ENCODE measurements around the gene IFT25.
A peak's percentile ranks its signal among the peaks of the same experiment; 100 is the strongest.

IFT25 gene

DNA sequence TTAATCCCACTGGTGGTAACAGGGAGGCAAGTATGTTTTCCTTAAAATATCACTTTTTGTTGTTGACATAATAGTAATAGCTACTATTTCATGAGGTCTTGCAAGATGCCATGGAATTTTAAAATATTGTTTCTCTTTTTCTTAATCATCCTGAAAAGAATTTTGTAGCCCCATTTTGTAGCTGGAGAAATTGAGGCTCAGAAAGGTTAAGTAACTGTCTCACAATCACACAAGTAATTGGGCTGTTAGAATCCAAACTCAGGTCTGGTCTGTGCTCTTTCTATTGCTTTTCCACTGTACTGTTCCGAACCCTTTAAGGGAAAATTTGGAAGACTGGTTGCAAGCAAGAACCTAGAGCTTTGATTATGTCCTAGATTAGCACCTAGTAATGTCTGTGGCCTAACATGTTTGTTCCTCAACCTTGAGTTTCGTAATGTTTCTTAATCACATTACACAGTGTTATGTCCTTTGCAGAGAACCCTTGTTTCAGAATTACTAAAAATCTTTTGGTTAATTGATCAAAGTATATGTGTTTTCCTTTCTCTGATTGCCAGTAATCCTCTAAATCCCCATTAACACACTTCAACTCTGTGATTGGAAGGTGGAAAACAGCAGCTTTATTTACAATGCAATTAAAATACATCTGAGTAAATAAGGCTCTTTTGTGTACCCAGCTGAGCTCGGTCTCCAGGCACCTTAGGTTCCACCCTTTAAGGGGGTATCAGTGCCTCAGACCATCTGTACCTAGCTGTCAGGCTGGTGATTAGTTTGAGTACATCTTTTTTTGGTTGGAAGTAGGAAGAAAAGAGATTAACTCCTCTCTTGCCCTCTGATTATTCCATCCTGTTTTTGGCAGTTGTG is 11.0 kb upstream of the IFT25 start:
- peak; percentile 73 for DNase-seq

DNA sequence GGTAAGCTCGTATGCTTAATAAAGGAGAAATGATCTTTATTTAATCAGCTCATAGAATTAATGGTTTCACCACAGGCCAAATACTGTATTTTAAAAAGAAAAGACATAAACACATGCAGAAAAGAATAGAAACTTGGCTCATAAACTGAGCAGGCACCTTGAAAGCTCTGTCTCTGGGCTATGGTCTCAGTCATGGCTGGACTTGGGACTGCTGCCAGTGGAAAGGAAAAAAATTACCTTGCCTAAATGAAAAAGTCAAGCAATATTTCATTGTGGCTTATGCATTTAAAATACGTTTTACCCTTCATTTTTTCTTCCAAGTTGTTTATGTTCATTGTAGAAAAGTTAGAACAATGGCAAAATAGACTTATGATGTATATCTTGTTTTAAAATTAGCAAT is 8.6 kb upstream of the IFT25 start:
- no peak for DNase-seq

DNA sequence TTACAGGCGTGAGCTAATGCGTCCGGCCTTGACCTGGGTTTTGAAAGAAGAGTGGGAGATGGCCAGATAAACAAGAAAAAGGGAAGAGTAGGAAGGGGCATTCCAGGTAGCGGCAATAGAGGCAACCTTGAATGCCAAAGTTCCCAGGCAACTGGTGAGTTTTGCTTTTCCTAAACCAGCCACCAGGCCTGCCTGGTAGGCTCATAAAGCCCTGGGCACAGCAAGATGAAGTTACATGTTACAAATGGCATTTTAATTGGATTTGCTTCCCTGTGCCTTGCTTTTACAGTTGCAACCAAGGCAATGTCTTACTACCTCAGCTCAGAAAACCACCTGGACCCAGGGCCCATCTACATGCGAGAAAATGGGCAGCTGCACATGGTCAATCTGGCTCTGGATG is 6.2 kb upstream of the IFT25 start:
- DNase-seq: no peak

DNA sequence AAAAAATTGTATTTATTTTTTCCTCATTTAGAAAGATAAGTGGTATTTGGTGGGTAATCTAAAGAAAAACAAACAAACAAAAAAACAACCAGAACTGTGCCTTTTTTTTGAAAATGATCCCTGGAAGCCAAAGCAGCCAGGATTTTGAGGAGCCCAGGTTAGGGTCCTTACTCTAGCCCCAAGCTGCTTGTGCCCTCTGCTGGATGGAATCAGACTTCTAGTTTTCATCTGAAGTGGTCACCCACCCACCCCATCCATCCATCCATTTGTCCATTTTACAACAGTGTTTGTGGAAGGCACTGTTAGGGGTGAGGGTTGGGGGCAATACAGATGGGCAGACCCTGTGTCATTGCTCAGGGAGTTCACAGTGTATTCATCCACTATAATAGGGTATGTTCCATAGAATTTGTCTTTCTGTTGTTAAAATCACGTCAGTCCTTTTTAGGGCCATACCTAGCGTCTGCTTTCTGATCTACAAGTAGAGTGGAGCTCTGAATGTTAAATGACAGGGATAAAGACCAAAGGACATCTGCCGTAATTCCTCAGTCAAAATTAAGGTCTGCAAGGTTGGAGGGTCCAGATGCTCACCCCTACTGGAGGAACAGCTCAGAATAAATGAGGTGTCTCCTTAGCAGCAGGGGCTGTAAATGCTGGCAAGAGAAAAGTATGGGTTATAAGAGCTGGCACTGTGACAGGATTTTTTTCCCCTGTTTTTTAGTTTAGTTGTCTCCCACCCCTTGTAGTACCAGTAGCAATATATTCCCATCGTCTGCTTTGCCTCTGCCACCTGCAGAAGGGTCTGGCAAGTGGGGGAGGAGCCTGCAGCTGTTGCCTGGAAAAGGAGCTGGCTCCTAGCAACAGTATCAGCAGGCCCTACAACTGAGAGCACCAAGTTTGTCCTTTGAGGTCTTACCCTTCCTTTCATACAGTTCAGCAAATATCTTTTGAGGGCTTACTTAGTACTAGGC is 3.8 kb upstream of the IFT25 start:
- peak; percentile 60 for DNase-seq

DNA sequence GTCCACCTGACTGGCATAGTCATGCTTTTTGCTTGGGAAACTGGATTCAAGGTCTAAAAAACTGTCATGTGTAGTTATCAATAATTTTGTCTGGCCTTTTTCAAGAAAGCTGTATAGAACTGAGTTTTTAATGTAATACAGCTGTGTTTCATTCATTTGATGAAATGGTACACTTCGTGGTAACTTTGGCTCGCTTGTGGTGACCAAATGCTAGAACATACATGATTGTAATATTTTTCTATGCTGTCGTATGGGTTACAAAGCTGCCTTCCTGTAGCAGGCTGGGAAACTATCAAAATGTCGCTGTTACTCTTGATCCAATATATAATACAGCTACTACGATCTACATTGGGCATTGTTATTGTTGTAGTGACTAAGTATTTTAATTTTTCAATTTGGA is 2.8 kb upstream of the IFT25 start:
- no peak for DNase-seq

DNA sequence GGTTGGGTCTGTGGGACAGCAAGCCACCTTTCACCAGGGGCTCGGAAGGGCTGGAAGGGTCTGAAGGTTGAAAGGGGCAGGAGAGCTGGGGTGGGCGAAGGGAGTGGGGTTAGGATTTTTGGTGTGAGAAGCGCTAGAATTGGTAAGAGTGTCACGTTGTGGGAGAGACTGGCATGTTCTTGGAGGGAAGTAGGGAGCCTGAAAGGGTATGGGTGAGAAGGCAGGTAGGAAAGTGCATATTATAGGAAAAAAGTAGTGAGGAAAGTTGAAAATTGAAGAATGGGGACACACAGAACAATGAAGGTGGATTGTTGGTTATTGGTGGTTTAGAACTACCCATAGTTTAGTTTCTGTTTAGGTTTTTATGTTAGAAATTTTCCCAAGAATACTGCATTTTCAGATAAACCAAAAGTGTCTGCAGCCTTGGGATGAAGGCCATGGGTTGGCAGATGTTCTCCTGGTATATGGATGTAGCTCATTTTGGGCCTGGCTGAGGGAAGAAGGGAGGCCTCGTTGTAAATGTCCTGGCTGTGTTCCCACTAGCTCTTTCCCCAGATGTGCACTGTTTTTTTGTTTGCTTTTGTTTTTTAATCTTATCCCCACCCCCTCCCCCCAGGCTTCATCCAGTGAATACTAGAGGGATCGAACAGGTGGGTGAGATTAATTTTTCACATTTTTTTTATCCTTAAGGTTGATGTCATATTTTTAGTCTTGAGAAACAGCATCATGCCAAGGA is 1.8 kb upstream of the IFT25 start:
- peak; percentile 19 for DNase-seq

DNA sequence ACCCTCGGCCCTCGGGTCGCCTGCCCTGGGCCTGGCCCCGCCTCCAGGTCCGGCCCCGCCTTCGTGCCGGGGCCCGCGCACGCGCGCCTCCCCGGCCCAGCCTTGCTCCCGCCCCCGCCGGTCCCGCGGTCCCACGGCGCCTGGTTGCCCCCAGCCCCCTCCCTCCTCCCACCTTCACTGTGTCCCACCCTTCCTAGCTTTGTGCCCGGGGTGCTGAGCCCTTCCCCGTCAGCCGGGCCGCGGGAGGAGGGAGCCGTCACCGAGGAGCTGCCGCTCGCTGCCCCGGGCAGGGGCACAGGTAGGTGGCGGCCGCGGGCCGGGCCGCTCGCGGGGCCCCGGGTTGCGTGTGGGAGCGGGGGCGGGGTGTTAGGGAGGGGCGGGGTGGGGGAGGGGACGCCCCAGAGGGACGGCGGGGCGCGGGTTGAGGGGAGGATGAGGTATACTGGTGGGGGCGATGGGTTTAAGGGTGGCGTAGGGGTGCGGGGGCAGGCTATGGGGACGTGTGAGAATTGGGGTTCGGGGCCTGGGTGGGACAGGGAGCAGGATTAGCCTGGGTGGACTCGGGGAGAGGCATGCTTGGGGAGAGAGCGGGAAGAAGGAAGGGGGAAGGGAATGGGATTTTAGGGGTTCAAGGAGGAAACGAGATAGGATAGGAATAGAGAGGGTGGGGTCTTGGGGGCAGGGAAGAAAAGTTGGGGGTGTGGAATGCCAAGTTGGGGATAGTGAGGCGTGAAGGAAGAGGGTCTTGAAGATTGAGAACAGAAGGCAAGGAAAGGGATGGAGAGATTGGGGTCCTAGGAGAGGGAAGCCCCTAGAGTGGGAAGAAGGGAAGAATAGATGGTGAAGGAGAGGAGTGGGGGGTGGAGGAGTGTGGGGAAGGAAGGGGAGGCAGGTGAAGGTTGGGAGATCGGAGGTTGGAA is 1.0 kb upstream of the IFT25 start, which contains the start of gene LRRC42:
Gene LRRC42, plus strand, starts transcription at position 99 of the 920 bp plus-strand sequence. CDS start 5,650 bp downstream, outside the sequence.
- DNase-seq: no peak

DNA sequence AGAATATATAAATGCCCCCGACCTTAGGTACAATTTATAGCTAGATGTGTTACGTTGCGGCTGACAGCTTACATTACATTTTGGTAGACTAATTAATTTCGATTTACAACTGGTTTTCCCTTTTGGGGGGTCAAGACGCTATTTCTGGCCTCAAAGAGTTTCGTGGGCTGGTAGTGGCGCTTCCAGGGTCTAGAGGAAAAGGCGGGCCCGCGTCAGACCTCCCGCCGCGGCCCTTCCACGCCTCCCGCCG is 391 bp downstream of the IFT25 start:
- no peak for DNase-seq

DNA sequence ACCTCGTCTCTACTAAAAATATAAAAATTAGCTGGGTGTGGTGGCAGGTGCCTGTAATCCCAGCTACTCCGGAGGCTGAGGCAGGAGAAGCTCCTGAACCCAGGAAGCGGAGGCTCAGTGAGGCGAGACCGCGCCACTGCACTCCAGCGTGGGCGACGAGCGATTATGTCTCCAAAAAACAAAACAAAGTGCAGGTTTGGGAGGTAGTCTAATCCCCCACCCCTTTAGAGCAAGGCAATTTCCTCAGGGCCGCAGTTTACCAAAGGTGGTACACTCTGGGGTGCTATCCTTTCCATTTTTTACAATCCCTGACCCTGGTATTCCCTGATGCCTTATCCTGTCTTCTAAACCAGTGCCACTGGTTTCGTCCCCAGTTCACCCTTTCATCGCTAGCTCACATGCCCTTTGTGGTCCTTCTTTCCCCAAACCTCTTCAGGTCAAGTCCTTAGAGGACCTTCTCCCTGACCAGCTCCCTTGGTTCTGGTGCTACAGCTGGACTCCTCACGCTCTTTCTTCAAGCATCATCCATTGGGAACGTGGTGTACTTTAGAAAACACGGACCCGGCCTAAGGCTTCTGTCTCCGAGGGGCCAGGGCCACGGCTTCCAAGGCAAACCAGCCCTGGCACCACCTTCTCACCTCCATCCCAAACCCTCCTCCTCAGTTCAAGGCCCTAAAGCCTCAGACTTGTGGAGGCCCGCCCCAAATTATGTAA is 873 bp downstream of the IFT25 start:
- no peak for DNase-seq

DNA sequence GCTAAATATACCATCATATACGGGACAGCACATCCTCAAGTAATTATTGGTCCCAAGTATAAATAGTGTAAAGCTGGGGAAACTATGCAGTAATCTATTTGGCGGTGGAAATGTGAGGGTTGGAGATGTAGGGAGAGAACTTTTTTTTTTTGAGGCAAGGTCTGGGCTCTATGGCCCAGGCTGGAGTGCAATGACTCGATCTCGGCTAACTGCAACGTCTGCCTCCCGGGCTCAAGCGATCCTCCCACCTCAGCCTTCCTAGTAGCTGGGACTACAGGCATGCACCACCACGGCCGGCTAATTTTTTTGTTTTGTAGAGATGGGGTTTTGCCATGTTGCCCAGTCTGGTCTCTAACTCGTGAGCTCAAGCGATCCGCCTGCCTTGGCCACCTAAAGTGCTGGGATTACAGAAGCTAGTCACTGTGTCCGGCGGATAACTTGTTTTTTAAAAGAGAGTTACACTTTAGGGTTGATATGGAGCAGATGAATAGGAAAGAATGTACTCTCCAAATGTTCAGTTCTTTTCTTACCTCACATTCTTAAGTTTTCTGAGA is 1.9 kb downstream of the IFT25 start:
- DNase-seq: no peak

DNA sequence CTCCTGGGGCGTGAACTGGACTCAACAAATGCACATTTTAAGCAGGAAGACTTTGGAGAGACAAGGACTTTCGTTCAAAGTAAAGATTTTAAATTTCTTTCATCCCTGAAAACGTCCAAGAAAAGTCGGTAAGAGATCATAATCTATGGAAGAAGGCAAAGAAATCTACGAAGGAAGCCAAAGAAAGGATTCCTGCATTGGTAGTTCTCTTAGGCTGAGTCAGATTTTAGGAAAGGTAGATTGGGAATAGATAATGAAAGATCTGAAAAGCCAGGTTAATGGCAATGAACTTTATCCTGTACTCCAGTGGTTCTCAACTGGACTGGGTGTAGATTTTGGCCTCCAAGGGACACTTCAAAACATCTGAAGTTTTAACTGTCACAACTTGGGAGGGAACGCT is 2.4 kb downstream of the IFT25 start:
- DNase-seq: no peak

DNA sequence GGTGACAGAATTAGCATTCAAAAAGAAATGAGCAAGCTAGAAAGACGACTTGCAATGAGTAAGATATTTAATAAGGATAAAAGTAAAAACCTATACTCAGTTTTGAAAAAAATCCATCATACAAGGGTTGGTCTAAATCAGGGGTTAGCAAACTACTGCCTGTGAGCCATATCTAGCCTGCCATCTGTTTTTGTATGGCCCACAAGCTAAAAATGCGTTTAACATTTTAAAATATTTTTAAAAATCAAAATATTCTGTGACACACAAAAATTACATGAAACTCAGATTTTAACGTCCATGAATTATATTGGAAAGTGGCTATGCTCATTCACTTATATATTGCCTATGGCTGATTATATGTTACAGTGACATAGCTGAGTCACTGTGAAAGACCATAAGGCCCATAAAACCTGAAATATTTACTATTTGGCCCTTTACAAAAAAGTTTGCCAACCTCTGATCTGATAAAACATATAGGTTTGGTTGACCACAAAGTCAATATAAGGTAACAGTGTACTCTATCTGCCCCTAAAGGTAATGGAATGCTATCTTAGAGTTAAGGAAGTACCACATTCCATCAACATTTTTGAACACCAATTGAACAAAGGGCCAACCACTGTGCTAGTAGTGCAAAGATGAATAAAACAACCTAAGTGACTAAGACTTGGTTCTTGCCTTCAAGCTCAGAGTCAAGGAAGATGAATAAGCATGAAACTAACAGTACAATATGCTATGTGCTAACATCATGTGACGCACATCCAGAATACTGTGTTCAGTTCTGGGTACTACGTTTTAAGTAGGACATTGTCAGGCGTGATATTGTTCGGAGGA is 3.2 kb downstream of the IFT25 start:
- DNase-seq: no peak

DNA sequence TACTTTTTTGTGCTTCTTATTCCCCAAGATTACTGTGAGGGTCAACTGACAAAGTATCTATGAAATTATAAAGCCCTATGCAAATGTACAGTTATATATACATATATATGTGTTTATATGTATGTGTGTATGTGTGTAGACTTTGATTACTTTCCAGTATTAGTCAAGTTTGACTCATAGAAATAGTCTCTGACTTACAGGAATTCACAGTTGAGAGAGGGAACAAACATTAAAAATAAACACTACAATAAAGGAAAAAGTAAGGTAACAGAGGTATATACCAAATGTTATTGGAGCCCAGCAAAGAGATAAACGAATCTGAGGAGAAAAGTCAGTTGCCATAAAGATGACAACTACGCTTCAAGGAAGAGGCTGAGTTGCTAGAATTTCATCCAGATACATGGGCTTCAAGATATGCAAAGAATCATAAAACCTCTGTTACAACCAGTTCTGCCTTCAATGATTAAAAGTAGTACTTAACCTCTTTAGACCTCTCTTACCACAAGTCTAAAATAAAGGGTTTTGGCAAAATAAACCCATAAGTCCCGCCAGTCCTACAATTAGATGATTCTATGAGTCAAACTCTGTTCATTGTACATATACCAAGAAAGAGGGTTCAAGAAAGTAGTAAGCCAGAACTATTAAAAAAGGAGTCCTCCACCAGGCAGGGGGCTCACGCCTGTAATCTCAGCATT is 7.2 kb downstream of the IFT25 start:
- DNase-seq: no peak

DNA sequence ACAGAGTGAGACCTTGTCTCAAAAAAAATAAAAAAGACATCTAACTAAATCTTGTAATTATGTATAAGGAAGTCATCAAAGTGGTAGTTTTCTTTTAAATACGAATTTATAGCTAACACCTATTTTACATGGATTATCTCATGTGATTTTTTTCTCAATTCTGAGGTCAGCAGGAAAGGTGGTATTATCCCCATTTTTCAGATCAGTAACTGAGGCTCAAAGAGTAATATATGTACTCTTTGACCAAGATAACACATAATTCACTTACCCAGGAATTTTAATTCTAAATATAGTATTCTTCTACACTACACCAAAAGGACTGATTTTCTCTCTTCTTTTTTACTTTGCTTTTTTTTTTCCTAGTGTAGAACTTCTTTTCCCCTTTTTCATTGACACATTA is 9.1 kb downstream of the IFT25 start:
- DNase-seq: no peak

DNA sequence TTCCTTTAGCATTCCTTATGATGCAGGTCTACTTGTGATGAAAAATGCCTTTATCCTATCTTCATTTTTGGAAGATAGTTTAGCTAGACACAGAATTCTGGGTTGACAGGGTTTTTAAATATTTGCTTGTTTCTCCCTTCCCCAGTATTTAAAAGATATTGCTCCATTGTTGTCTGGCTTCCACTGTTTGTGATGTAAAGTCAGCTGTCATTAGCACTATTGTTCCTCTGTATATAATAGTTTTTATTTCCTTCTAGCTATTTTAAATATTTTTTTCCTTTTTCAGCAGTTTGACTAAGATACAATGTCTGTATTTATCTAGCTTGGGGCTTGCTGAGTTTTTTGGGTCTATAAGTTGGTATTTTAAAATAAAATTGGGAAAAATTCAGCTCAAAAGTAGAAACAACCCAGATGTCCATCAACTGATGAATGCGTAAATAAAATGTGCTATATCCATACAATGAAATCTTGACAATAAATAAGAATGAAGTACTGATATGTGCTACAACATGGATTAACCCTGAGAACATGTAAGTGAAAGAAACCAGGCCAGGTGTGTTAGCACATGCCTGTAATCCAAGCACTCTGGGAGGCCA is 11.2 kb downstream of the IFT25 start:
- no peak for DNase-seq

DNA sequence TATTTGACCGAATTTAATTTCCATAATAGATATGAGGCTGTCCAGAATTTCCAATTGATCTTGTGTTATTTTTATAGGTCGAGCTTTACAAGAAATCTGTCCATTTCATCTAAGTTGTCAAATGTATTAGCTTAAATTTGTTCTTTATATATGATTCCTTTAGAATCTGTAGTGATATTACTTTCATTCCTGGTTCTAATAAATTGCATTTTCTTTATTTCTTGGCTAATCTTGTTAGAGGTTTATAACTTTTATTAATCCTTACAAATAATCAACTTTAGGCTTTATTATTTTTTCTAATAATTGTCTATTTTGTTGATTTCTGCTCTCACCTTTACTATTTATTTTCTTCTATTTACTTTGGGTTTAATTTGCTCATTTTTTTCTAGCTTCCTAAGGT is 14.0 kb downstream of the IFT25 start:
- no peak for DNase-seq

DNA sequence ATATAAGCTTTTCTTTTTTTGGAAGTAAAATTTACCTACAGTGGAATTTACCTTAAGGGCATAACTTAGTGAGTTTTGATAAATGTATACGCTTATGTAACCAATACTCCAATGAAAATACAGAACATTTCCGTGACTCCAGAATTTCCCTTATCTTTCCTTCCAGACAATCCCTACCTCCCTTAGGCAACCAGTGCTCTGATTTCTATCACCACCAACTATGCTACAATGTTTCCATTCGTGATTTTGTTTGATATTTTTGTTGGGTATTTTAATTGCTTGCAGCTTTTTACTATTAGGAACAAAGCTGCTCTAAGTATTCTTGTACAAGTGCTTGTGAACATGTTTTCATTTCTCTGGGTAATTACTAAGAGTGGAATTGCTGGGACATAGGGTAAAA is 14.6 kb downstream of the IFT25 start:
- no peak for DNase-seq

DNA sequence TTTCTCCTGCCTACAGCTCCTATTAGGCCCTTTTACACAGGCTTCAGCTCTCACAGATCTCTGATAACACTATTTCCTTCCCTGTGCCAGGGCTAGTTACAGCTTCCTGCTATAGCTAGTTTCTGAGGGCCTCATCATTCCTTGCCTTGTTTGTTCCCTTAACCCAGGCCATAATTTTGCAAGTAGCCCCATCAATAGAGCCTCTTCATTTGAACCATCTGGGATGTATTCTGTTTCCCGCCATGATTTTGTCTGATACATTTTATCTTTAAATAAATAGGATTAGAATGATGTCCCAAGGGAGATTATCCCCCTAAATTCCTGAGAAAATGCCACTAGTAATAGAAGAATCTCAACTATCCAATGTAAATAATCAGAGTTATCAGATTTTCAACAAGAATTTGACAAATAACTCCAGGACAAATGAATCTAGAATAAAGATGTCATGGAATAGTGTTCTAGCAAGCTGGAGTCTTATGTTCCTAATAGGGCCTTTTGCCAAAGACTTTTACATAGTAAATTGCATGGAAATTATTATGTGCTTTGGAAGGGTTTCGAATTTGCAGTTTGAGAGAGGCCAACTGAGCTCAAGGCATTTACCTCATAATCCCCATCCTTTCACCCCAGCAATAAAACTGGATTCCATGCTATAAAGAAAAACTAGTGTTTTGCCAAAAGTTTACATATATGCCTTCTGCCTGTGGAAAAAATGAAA is 16.1 kb downstream of the IFT25 start:
- DNase-seq: no peak
